SH-SY5Y (cell line): ENCODE data around the gene SPIN2B.

ENCODE experiments used
- GATA2 ChIP-seq: IDR thresholded peaks from 2 replicates; pipeline ENCODE4 v1.6.1; 2011; ENCODE audit warnings: mild to moderate bottlenecking, low read depth, low read length
- GATA3 ChIP-seq: IDR thresholded peaks from 2 replicates; pipeline ENCODE4 v1.6.1; 2011; ENCODE audit warnings: low read depth, mild to moderate bottlenecking, low read length, moderate library complexity

GRCh38 chrX:57104921-57105398 is 16.4 kb downstream of the SPIN2B start:
- TF ChIP-seq GATA3 (no peak), GATA2 (no peak)
